GM19328 (cell line): ENCODE data around the gene PRKAA2.

ENCODE experiments used
- ATAC-seq: cut with Tn5 transposase; IDR thresholded peaks from one replicate; pipeline ENCODE4 v1.9.1; 2021; ENCODE audit warnings: mild to moderate bottlenecking, moderate library complexity; ENCODE audit not compliant: unreplicated experiment

PRKAA2 gene

GRCh38 chr1:56712150-56712549, 67.0 kb downstream of the PRKAA2 start:
- no peak for ATAC-seq

GRCh38 chr1:56713112-56713511, 68.0 kb downstream of the PRKAA2 start:
- ATAC-seq: no peak

- no peak for ATAC-seq
Measured at GRCh38 chr1:56715156-56715555, 70.0 kb downstream of the PRKAA2 start.

GRCh38 chr1:56719171-56719570, 74.1 kb downstream of the PRKAA2 start:
- no peak for ATAC-seq

GRCh38 chr1:56726706-56727105, 81.6 kb downstream of the PRKAA2 start:
- ATAC-seq: no peak

GRCh38 chr1:56728964-56729363, 83.8 kb downstream of the PRKAA2 start:
- no peak for ATAC-seq

GRCh38 chr1:56745231-56745630, 100.1 kb downstream of the PRKAA2 start:
- ATAC-seq: no peak

- ATAC-seq: no peak
Measured at GRCh38 chr1:56754708-56755479, 109.8 kb downstream of the PRKAA2 start.

GRCh38 chr1:56755911-56756310, 110.8 kb downstream of the PRKAA2 start:
- ATAC-seq: no peak

- no peak for ATAC-seq
Measured at GRCh38 chr1:56758135-56758534, 113.0 kb downstream of the PRKAA2 start.

- ATAC-seq: no peak
Measured at GRCh38 chr1:56758794-56759193, 113.7 kb downstream of the PRKAA2 start.
